Gastroesophageal sphincter (tissue), 4 donors: ENCODE measurements around the gene SNAPC3. TPM values are rescaled to one million over a fixed set of nuclear protein-coding genes. Genes with fewer than 3 reads are reported as not detected.
A peak's percentile ranks its signal among the peaks of the same experiment; 100 is the strongest.

Experiments used
- ATAC-seq: fragments of 150-250 bp; one replicate; pipeline ENCODE4 v1.9.1; 2016; ENCODE audit warnings: mild to moderate bottlenecking, moderate library complexity
- H3K27ac ChIP-seq, 4 donors: fragments of 200-600 bp; sonication (generic) in 3 of 4; 1 replicate in 3 of 4; 2 replicates in 1 of 4; pipeline ENCODE4 v1.5.1; 2016 to 2019
- H3K27me3 ChIP-seq: fragments of 200-600 bp; sonication (generic); one replicate; pipeline ENCODE4 v1.5.1; 2019
- H3K36me3 ChIP-seq, 2 donors: fragments of 200-600 bp; sonication (generic); one replicate each; pipeline ENCODE4 v1.5.1; 2019; ENCODE audit warnings: control low read depth in 1 of 2
- H3K4me1 ChIP-seq, 3 donors: fragments of 200-600 bp; sonication (generic); 1 replicate in 2 of 3; 2 replicates in 1 of 3; pipeline ENCODE4 v1.5.1; 2016 to 2019; ENCODE audit warnings: control low read depth in 2 of 3
- H3K4me3 ChIP-seq, 2 donors: fragments of 200-600 bp; sonication (generic); one replicate each; pipeline ENCODE4 v1.5.1; 2019; ENCODE audit warnings: mild to moderate bottlenecking in 1 of 2, moderate library complexity in 1 of 2
- H3K9me3 ChIP-seq, 3 donors: fragments of 200-600 bp; sonication (generic); one replicate each; pipeline ENCODE4 v1.5.1; 2017 to 2019; ENCODE audit warnings: control low read depth in 2 of 3
- CTCF ChIP-seq, 4 experiments: fragments of 200-600 bp in 2 of 4; fragments of 450-650 bp in 2 of 4; sonication (generic) in 1 of 4; IDR thresholded peaks; one replicate each; pipeline ENCODE4 v1.5.1; 2017 to 2019; ENCODE audit warnings: antibody characterized with exemption in 4 of 4, mild to moderate bottlenecking in 2 of 4, moderate library complexity in 2 of 4
- EP300 ChIP-seq: sonication (generic); formaldehyde crosslinking; IDR thresholded peaks from one replicate; pipeline ENCODE4 v1.6.1; 2017; ENCODE audit warnings: antibody characterized with exemption, mild to moderate bottlenecking
- POLR2A ChIP-seq, 2 donors: fragments of 450-650 bp; IDR thresholded peaks; one replicate each; pipeline ENCODE4 v1.6.1; 2017; ENCODE audit warnings: antibody characterized with exemption in 2 of 2, mild to moderate bottlenecking in 2 of 2, moderate library complexity in 1 of 2
- POLR2AphosphoS5 ChIP-seq: sonication (generic); formaldehyde crosslinking; IDR thresholded peaks from one replicate; pipeline ENCODE4 v1.6.1; 2017; ENCODE audit warnings: antibody characterized with exemption
- WGBS, 2 donors: methylation state at CpG; one replicate each; pipeline ENCODE4 v1.1.5; 2018; ENCODE audit warnings: low coverage in 1 of 2; 5-methylcytosine and 5-hydroxymethylcytosine counted together
- total RNA-seq, 4 donors: library from RNA; depleted of rRNA; stranded (reverse); fragments of >200 nt; gene quantifications; one replicate each; pipeline ENCODE4 v1.1.0, GENCODE V29; 2016

SNAPC3 gene
- total RNA-seq, 4 donors from 2014 or later, result 32.2 to 51.1 (median 36.4) TPM

- Histone ChIP-seq H3K36me3 (no peaks in the 10 kb centered on the region), H3K9me3 (no peaks in the 10 kb centered on the region), H3K27ac (no peak overlapping the region), H3K4me3 (no peak overlapping the region), H3K4me1 (no peaks in the 10 kb centered on the region), H3K27me3 (no peaks in the 10 kb centered on the region)
- WGBS, 2 donors, result 69 to 72% methylated on average over 4 of the region's 4 CpGs
- TF ChIP-seq POLR2A (IDR thresholded peaks at IDR 0.05), result no peak
- TF ChIP-seq POLR2AphosphoS5, result no peak
- no peak for TF ChIP-seq EP300
- no peak for TF ChIP-seq CTCF (IDR thresholded peaks at IDR 0.05)
- ATAC-seq, result no peak
Observed at GRCh38 chr9:15403155-15403554, 19.5 kb upstream of the SNAPC3 start.

DNA sequence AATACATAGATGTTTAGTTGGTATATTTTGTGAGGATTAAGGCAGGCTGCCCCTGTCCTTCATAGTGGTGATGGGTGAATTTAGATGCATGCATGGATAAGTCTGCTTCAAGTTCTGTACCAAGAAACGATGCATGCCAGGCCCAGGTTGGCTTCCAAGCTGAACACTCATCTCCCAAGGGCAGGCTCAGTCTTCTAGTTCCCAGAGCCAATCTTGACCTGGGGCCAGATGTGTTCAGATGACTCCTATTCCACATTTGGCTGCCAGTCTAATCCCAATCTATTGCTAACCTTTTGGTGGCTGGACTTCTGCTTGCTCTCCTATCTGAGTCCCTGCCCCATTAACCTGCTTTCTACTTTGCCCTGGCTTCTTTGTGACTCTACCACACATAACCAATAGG lies 18.5 kb upstream of the SNAPC3 start:
- no peaks in the 10 kb centered on the region for H3K4me1 ChIP-seq
- 64 to 91% methylated on average over 1 of the region's 1 CpG for WGBS, 2 donors
- H3K27ac ChIP-seq, result no peak overlapping the region
- no peaks in the 10 kb centered on the region for H3K27me3 ChIP-seq
- no peaks in the 10 kb centered on the region for H3K36me3 ChIP-seq
- no peak for ATAC-seq
- no peak for TF ChIP-seq POLR2A (IDR thresholded peaks at IDR 0.05)
- TF ChIP-seq CTCF (IDR thresholded peaks at IDR 0.05), result no peak
- no peak overlapping the region for H3K4me3 ChIP-seq
- H3K9me3 ChIP-seq, result no peaks in the 10 kb centered on the region

DNA sequence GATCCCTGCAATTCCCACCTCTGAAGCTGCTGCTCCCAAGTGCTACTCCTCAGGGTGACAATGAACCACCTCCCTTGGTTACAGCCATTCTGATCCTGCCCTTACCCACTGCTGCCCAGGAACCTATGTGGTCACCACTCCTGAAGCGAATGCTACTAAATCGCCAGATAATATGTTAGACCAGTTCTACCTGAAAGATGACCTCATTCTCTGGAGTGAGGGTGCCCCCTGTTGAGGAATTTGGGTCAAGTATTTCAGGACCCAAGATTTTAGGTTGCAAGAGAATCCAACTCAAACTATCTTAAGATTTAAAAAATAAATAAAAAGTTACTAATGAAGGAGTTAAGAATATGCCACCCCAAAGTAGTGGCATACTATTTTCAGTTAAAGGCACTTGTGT lies 5.8 kb upstream of the SNAPC3 start:
- no peak overlapping the region for H3K27ac ChIP-seq
- no peaks in the 10 kb centered on the region for H3K9me3 ChIP-seq
- peak; percentile 41 for ATAC-seq
- no peaks in the 10 kb centered on the region for H3K36me3 ChIP-seq
- H3K4me3 ChIP-seq, result no peak overlapping the region
- no peaks in the 10 kb centered on the region for H3K27me3 ChIP-seq
- TF ChIP-seq POLR2A (IDR thresholded peaks at IDR 0.05), result no peak
- TF ChIP-seq EP300, result no peak
- peak in 2 of 4 experiments; percentile 43 to 51 for TF ChIP-seq CTCF (IDR thresholded peaks at IDR 0.05)
- no peak for TF ChIP-seq POLR2AphosphoS5
- 38% methylated on average over 2 of the region's 2 CpGs; no CpG with 5 or more reads in 1 of the 2 donors for WGBS, 2 donors
- peaks cover 0 to 5% (median 0%) of the 10 kb centered on the region in 3 donors for H3K4me1 ChIP-seq

- no peaks in the 10 kb centered on the region for H3K36me3 ChIP-seq
- ATAC-seq, result no peak
- H3K9me3 ChIP-seq, result no peaks in the 10 kb centered on the region
- H3K4me1 ChIP-seq, result peaks cover 0 to 9% (median 0%) of the 10 kb centered on the region in 3 donors
- H3K27me3 ChIP-seq, result no peaks in the 10 kb centered on the region
- H3K27ac ChIP-seq, result no peak overlapping the region
- no peak overlapping the region for H3K4me3 ChIP-seq
- WGBS, 2 donors, result 83% methylated on average over 2 of the region's 6 CpGs; no CpG with 5 or more reads in 1 of the 2 donors
- TF ChIP-seq EP300, result no peak
- no peak for TF ChIP-seq POLR2A (IDR thresholded peaks at IDR 0.05)
- TF ChIP-seq POLR2AphosphoS5, result no peak
Observed at GRCh38 chr9:15417626-15418025, 5.0 kb upstream of the SNAPC3 start.

- no peak for ATAC-seq
- no peaks in the 10 kb centered on the region for H3K27me3 ChIP-seq
- H3K27ac ChIP-seq, result no peak overlapping the region
- no peaks in the 10 kb centered on the region for H3K9me3 ChIP-seq
- no peak for TF ChIP-seq POLR2AphosphoS5
- no peak for TF ChIP-seq POLR2A (IDR thresholded peaks at IDR 0.05)
- no peak for TF ChIP-seq EP300
- no peak for TF ChIP-seq CTCF (IDR thresholded peaks at IDR 0.05)
- no peak overlapping the region for H3K4me3 ChIP-seq
- H3K36me3 ChIP-seq, result peaks cover 0 to 11% of the 10 kb centered on the region in 2 donors
- peaks cover 0 to 36% (median 0%) of the 10 kb centered on the region in 3 donors for H3K4me1 ChIP-seq
- WGBS, 2 donors, result 53 to 80% methylated on average over 4 to 5 of the region's 5 CpGs
Observed at GRCh38 chr9:15420796-15421195, 1.9 kb upstream of the SNAPC3 start.
